Measurements from ENCODE around the gene ZNF821. TPM values are rescaled to one million over a fixed set of nuclear protein-coding genes. Genes with fewer than 3 reads are reported as not detected.

The ZNF821 gene
- total RNA-seq, 1 donor from 2014 or later, result 5.6 TPM

- Histone ChIP-seq H3K9me3 (no peaks in the 10 kb centered on the region), H3K27ac (no peak overlapping the region), H3K4me1 (peaks cover 31% of the 10 kb centered on the region), H3K36me3 (peaks cover 95% of the 10 kb centered on the region), H3K4me3 (no peak overlapping the region), H3K27me3 (no peaks in the 10 kb centered on the region)
- intact Hi-C loops (cut with DNase I), result no loop called here
- no peak for TF ChIP-seq CTCF (IDR thresholded peaks at IDR 0.05)
- no peak for DNase-seq
- ATAC-seq, result no peak
Measured at GRCh38 chr16:71929048-71929447, 45.1 kb upstream of the ZNF821 start.

GRCh38 chr16:71927787-71928186 is 43.8 kb upstream of the ZNF821 start:
- Histone ChIP-seq H3K27ac (peak overlapping the region; percentile 32), H3K27me3 (no peaks in the 10 kb centered on the region), H3K9me3 (no peaks in the 10 kb centered on the region), H3K4me1 (peaks cover 31% of the 10 kb centered on the region), H3K4me3 (no peak overlapping the region), H3K36me3 (peaks cover 96% of the 10 kb centered on the region)
- intact Hi-C loops (cut with DNase I), result no loop called here
- DNase-seq, result no peak
- TF ChIP-seq CTCF (IDR thresholded peaks at IDR 0.05), result no peak
- peak; percentile 24 for ATAC-seq

GRCh38 chr16:71927383-71927782 is 43.4 kb upstream of the ZNF821 start:
- Histone ChIP-seq H3K27ac (peak overlapping the region; percentile 25), H3K36me3 (peaks cover 96% of the 10 kb centered on the region), H3K4me3 (no peak overlapping the region), H3K27me3 (no peaks in the 10 kb centered on the region), H3K4me1 (peaks cover 31% of the 10 kb centered on the region), H3K9me3 (no peaks in the 10 kb centered on the region)
- peak; percentile 39 for ATAC-seq
- intact Hi-C loops (cut with DNase I), result no loop called here
- TF ChIP-seq CTCF (IDR thresholded peaks at IDR 0.05), result no peak
- DNase-seq, result no peak

GRCh38 chr16:71924710-71925109 is 40.7 kb upstream of the ZNF821 start:
- Histone ChIP-seq H3K4me1 (peaks cover 28% of the 10 kb centered on the region), H3K36me3 (peaks cover 98% of the 10 kb centered on the region), H3K27ac (no peak overlapping the region), H3K9me3 (no peaks in the 10 kb centered on the region), H3K4me3 (no peak overlapping the region), H3K27me3 (no peaks in the 10 kb centered on the region)
- no peak for DNase-seq
- intact Hi-C loops (cut with DNase I), result no loop called here
- ATAC-seq, result no peak
- no peak for TF ChIP-seq CTCF (IDR thresholded peaks at IDR 0.05)

GRCh38 chr16:71923941-71924690 is 40.1 kb upstream of the ZNF821 start:
- Histone ChIP-seq H3K36me3 (peaks cover 98% of the 10 kb centered on the region), H3K27me3 (no peaks in the 10 kb centered on the region), H3K4me3 (no peak overlapping the region), H3K27ac (no peak overlapping the region), H3K4me1 (peaks cover 22% of the 10 kb centered on the region), H3K9me3 (no peaks in the 10 kb centered on the region)
- TF ChIP-seq CTCF (IDR thresholded peaks at IDR 0.05), result no peak
- no peak for ATAC-seq
- intact Hi-C loops (cut with DNase I), result no loop called here
- no peak for DNase-seq

Measured in upper lobe of right lung (tissue), 1 donor.